Kidney (tissue), 14 donors: ENCODE results near the gene PYCR2. TPM values are rescaled to one million over a fixed set of nuclear protein-coding genes. Genes with fewer than 3 reads are reported as not detected.
A peak's percentile ranks its signal among the peaks of the same experiment; 100 is the strongest.

ENCODE experiments used
- DNase-seq, 5 donors: peaks; one replicate each; pipeline ENCODE4 v3.0.0-alpha.2; 2013 to 2020
- FAIRE-seq: peaks from 2 replicates; lab custom pipeline; 2012; peaks lifted over from hg19 to GRCh38; lab: Jason Lieb, UNC
- H3K27ac ChIP-seq, 2 donors: one replicate each; pipeline ENCODE4 v1.7.0; 2013; ENCODE audit warnings: low read depth in 2 of 2, low read length in 2 of 2, inconsistent platforms in 1 of 2
- H3K27me3 ChIP-seq: one replicate; pipeline ENCODE4 v1.7.1; 2013; ENCODE audit warnings: low read length, inconsistent platforms; ENCODE audit not compliant: control insufficient read depth, insufficient read depth
- H3K36me3 ChIP-seq, 3 donors: one replicate each; pipeline versions ENCODE4 v1.7.0 to v1.7.1; 2013; ENCODE audit warnings: low read length in 3 of 3, control low read depth in 1 of 3, inconsistent platforms in 1 of 3; ENCODE audit not compliant: insufficient read depth in 3 of 3, control insufficient read depth in 2 of 3
- H3K4me1 ChIP-seq, 3 donors: one replicate each; pipeline versions ENCODE4 v1.7.0 to v1.7.1; 2013; ENCODE audit warnings: low read length in 3 of 3, inconsistent platforms in 1 of 3, low read depth in 1 of 3; ENCODE audit not compliant: control insufficient read depth in 2 of 3, insufficient read depth in 2 of 3
- H3K4me3 ChIP-seq, 3 donors: one replicate each; pipeline versions ENCODE4 v1.7.0 to v1.8.1; 2013; ENCODE audit warnings: low read length in 3 of 3, control low read depth in 1 of 3, inconsistent platforms in 1 of 3
- H3K9ac ChIP-seq, 3 donors: one replicate each; pipeline versions ENCODE4 v1.7.0 to v1.7.1; 2013; ENCODE audit warnings: low read length in 3 of 3, control low read depth in 1 of 3, inconsistent platforms in 1 of 3
- H3K9me3 ChIP-seq, 3 donors: one replicate each; pipeline versions ENCODE4 v1.7.0 to v1.7.1; 2013; ENCODE audit warnings: low read length in 3 of 3, control low read depth in 1 of 3, inconsistent platforms in 1 of 3; ENCODE audit not compliant: control insufficient read depth in 2 of 3, insufficient read depth in 1 of 3
- intact Hi-C: fragments of 100-400 bp; cut with DNase I; formaldehyde crosslinking; loops from one replicate; pipeline ENCODE4 v1.11.1; 2022
- polyA plus RNA-seq: library from polyadenylated mRNA; stranded (reverse); fragments of 350-450 nt; fragmentation: Illumina TruSeq; extraction: RNeasy Lipid Tissue Mini Kit (QIAGEN cat#74804); gene quantifications from one replicate; pipeline ENCODE4 v1.2.3, GENCODE V29; 2014; ENCODE audit warnings: low read depth, low replicate concordance; ENCODE audit not compliant: insufficient read depth
- total RNA-seq: library from RNA; stranded (reverse); fragmentation: NEBNext Ultra II Directional; extraction: Animal tissue kit (Norgen Biotek cat#: 25700); gene quantifications from one replicate; pipeline ENCODE4 v1.2.1, GENCODE V29; 2021
- TF ChIP-seq, protein P1 (sequence below): IDR thresholded peaks from 3 replicates; pipeline ENCODE4 v1.5.1; 2012; ENCODE audit warnings: mild to moderate bottlenecking, moderate library complexity, borderline replicate concordance; ENCODE audit not compliant: insufficient read depth; ENCODE audit errors: extremely low read depth
- donor health status: control.
- donor health status: control.
- donor health status: control.
- donor health status: control.
- donor health status: control.
- donor health status: DM: yes; HTN: yes; CAD: no.
- donor health status: Normal renal cell carcinoma (clear cell type).

PYCR2 gene
- total and polyA plus RNA-seq, 2 donors from 2014 or later: 72.4 to 79.3 TPM

DNA sequence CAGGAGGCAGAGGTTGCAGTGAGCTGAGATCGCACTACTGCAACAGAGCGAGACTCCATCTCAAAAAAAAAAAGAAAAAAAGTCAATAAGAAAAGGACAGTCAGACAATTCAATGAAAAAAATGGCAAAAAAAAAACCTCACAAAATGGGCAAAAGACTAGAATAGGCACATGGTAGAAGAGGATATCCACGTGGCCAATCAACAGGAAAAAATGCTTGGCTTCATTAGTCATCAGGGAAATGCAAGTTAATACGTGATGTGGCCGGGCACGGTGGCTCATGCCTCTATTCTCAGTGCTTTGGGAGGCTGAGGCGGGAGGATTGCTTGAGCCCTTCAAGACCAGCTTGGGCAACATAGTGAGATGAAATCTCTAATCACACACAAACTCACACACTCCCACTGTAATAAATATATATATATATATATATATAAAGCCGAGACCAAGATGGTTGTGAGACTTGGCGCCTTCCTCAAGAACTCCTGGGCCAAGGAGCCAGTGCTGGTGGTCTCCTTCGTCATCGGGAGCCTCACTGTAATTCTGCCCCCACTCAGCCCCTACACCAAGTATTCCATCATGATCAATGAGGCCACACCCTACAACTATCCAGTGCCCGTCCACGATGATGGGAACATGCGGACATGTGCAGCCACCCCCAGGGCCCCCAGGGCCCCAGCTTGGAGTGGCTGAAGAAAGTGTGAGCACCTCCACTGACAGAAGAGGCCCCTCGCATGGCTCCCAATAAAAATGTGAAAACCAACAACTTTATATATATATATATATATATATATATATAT, 39.9 kb upstream of the PYCR2 start:
- Histone ChIP-seq H3K27me3 (no peaks in the 10 kb centered on the region), H3K4me3 (no peak overlapping the region), H3K27ac (no peak overlapping the region), H3K9me3 (no peaks in the 10 kb centered on the region), H3K36me3 (no peaks in the 10 kb centered on the region), H3K4me1 (no peaks in the 10 kb centered on the region), H3K9ac (no peak overlapping the region)
- intact Hi-C loops: no loop called here
- FAIRE-seq (no peak), DNase-seq (no peak)
- TF ChIP-seq, protein P1, sequence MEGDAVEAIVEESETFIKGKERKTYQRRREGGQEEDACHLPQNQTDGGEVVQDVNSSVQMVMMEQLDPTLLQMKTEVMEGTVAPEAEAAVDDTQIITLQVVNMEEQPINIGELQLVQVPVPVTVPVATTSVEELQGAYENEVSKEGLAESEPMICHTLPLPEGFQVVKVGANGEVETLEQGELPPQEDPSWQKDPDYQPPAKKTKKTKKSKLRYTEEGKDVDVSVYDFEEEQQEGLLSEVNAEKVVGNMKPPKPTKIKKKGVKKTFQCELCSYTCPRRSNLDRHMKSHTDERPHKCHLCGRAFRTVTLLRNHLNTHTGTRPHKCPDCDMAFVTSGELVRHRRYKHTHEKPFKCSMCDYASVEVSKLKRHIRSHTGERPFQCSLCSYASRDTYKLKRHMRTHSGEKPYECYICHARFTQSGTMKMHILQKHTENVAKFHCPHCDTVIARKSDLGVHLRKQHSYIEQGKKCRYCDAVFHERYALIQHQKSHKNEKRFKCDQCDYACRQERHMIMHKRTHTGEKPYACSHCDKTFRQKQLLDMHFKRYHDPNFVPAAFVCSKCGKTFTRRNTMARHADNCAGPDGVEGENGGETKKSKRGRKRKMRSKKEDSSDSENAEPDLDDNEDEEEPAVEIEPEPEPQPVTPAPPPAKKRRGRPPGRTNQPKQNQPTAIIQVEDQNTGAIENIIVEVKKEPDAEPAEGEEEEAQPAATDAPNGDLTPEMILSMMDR: no peak

DNA sequence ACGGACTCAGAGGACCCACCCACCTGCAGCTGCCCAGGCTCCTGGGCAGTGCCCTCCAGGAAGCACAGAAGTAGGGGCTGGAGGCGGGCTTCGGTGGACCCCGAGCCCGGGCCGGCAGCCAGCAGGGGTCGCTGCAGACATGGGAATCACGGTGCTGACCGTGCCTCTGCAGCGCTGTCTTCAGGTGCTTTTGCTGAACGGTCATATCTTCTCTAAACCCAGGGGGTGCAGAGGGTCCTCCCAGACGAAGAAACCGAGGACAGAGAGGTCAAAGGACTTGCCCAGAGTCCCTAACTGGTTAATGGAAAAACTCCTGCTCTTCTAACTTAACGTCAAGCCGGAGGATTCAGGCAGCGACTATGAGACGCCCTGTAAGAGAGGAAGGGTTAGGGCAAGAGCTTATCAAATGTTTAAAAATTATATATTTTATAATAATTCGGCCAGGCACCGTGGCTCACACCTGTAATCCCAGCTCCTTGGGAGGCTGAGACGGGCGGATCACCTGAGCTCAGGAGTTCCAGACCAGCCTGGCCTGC, 38.5 kb upstream of the PYCR2 start:
- H3K36me3 ChIP-seq: no peaks in the 10 kb centered on the region
- no peak overlapping the region for H3K4me3 ChIP-seq
- no peak overlapping the region for H3K9ac ChIP-seq
- no peaks in the 10 kb centered on the region for H3K9me3 ChIP-seq
- TF ChIP-seq, protein P1: peak; percentile 55
- DNase-seq (peak in 4 of 5 donors; percentile 49 to 77 (median 66)), FAIRE-seq (no peak)
- no peak overlapping the region for H3K27ac ChIP-seq
- H3K27me3 ChIP-seq: no peaks in the 10 kb centered on the region
- intact Hi-C loops: no loop called here
- H3K4me1 ChIP-seq: no peaks in the 10 kb centered on the region

GRCh38 chr1:225961659-225962439, 37.8 kb upstream of the PYCR2 start:
- Histone ChIP-seq H3K4me1 (no peaks in the 10 kb centered on the region), H3K4me3 (no peak overlapping the region), H3K27me3 (no peaks in the 10 kb centered on the region), H3K9me3 (no peaks in the 10 kb centered on the region), H3K36me3 (no peaks in the 10 kb centered on the region), H3K9ac (no peak overlapping the region), H3K27ac (no peak overlapping the region)
- intact Hi-C loops: no loop called here
- TF ChIP-seq, protein P1: peak; percentile 1
- FAIRE-seq (no peak), DNase-seq (no peak)
